Measurements from ENCODE around the gene TGM5. TPM values are rescaled to one million over a fixed set of nuclear protein-coding genes. Genes with fewer than 3 reads are reported as not detected.
A peak's percentile ranks its signal among the peaks of the same experiment; 100 is the strongest.

TGM5 gene
- total and polyA plus RNA-seq, 2 experiments from 2014 or later = not detected

DNA sequence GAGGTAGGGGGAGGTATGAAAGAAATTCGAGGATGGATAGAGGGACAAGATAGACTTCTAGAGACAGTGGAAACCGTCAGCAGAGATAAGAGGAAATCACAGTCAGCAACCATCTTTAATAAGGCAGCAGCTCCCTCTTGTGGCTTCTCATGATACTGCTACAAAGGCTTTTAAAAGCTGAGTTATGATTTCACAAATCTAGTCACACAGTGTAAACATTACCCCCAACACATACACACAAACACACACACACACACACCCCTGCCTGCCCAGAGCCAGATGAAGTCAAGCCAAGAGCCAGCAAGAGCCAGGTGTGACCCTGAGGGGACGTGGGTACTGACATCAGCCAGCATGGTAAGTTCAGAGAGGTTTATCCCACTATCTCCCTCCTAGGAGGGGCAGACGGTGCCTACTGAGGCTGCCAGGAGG, 18.9 kb upstream of the TGM5 start:
- H3K4me3 ChIP-seq = no peak overlapping the region
- in situ Hi-C loops (cut with MboI) = no loop called here
- H3K9ac ChIP-seq = no peak overlapping the region
- no peaks in the 10 kb centered on the region for H3K9me2 ChIP-seq (ENCODE audit: insufficient read depth)
- peak; percentile 74 for DNase-seq
- TF ChIP-seq EZH2phosphoT487 (IDR thresholded peaks at IDR 0.05; ENCODE audit: insufficient read depth, low read depth) (no peak), EZH2 (IDR thresholded peaks at IDR 0.05; ENCODE audit: insufficient read depth, poor library complexity, severe bottlenecking) (no peak)
- WGBS, 2 experiments (ENCODE audit: low coverage in 1 of 2, low lambda C conversion rate in 2 of 2, missing lambda C conversion rate in 2 of 2) = 1 to 2% methylated on average over 4 of the region's 4 CpGs
- no peaks in the 10 kb centered on the region for H4K20me1 ChIP-seq (ENCODE audit: insufficient read depth)
- no peaks in the 10 kb centered on the region for H3K4me1 ChIP-seq (ENCODE audit: insufficient read depth)
- peaks cover 42% of the 10 kb centered on the region for H3K27me3 ChIP-seq (replicated peaks; ENCODE audit: insufficient read depth)
- no peak overlapping the region for H2AFZ ChIP-seq
- H3K36me3 ChIP-seq (ENCODE audit: low read depth) = no peaks in the 10 kb centered on the region
- no peak overlapping the region for H3K4me2 ChIP-seq (ENCODE audit: unreplicated experiment)
- H3K27ac ChIP-seq = no peak overlapping the region
- no peaks in the 10 kb centered on the region for H3K79me2 ChIP-seq (ENCODE audit: insufficient read depth)
- H3F3A ChIP-seq (ENCODE audit: insufficient read depth) = no peaks in the 10 kb centered on the region
- H3K9me3 ChIP-seq (ENCODE audit: low read depth) = no peaks in the 10 kb centered on the region

DNA sequence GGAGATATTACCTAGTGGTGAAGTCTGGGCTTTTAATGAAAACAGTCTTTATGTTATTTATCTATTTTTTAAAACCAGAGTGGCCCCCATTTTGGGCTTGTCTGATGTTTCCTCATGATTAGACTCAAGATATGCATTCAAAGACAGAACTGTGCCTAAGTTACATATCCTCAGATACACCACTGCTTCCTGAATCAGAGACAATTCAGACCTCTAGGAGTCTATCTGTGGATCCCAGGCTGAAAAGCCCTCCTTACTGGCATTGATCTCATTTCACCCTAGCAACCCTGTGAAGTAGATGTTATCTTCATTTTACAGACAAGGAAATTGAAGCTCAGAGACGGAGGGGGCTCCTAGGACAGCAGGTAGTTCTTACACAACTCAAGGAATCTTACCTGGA, 16.8 kb upstream of the TGM5 start:
- Histone ChIP-seq H4K20me1 (ENCODE audit: insufficient read depth) (no peaks in the 10 kb centered on the region), H3K27me3 (replicated peaks; ENCODE audit: insufficient read depth) (peaks cover 52% of the 10 kb centered on the region), H3K9me2 (ENCODE audit: insufficient read depth) (no peaks in the 10 kb centered on the region), H3K9ac (no peak overlapping the region), H3K4me2 (ENCODE audit: unreplicated experiment) (no peak overlapping the region), H3K4me3 (no peak overlapping the region), H3K36me3 (ENCODE audit: low read depth) (no peaks in the 10 kb centered on the region), H3K4me1 (ENCODE audit: insufficient read depth) (no peaks in the 10 kb centered on the region), H3K27ac (no peak overlapping the region), H3K79me2 (ENCODE audit: insufficient read depth) (no peaks in the 10 kb centered on the region), H3K9me3 (ENCODE audit: low read depth) (no peaks in the 10 kb centered on the region), H2AFZ (no peak overlapping the region), H3F3A (ENCODE audit: insufficient read depth) (no peaks in the 10 kb centered on the region)
- no peak for DNase-seq
- TF ChIP-seq EZH2phosphoT487 (IDR thresholded peaks at IDR 0.05; ENCODE audit: insufficient read depth, low read depth) = no peak
- TF ChIP-seq EZH2 (IDR thresholded peaks at IDR 0.05; ENCODE audit: insufficient read depth, poor library complexity, severe bottlenecking) = no peak
- in situ Hi-C loops (cut with MboI) = no loop called here
- WGBS, 2 experiments (ENCODE audit: low coverage in 1 of 2, low lambda C conversion rate in 2 of 2, missing lambda C conversion rate in 2 of 2) = 60 to 65% methylated on average over 1 of the region's 1 CpG

DNA sequence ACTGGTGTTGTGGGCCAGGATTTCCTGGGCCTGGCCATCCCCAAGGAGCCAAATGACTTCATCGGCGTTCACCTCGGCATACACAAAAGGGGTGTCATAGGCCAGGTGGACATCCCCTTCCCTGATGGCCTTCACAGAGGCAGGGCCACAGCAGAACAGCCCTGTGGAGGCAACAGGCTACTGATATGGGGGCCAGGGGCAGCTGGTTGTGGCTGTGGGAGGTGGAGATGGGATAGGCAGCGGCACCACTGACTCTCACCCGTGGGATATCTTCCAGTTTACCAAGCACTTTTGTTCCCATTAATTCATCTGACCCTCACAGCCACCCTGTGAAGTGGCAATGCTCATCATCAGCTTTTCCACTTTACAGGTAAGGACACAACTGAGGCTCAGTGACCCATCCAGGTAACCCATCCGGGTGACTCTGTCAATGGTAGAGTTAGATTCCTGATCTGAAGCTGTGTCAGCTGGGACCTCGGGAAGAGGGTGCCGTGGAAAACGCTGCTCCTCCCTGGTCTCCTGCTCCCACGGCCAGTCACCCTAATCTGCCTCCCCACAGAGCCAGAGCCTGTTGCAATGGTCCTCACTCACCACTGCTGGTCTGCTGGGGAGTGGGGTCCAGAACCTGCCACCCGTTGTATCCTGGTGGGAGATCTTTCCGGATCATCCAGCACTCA, 15.3 kb upstream of the TGM5 start:
- Histone ChIP-seq H3K27me3 (replicated peaks; ENCODE audit: insufficient read depth) (peaks cover 53% of the 10 kb centered on the region), H3K4me2 (ENCODE audit: unreplicated experiment) (no peak overlapping the region), H3K36me3 (ENCODE audit: low read depth) (no peaks in the 10 kb centered on the region), H3F3A (ENCODE audit: insufficient read depth) (no peaks in the 10 kb centered on the region), H3K4me1 (ENCODE audit: insufficient read depth) (no peaks in the 10 kb centered on the region), H2AFZ (no peak overlapping the region), H4K20me1 (ENCODE audit: insufficient read depth) (no peaks in the 10 kb centered on the region), H3K79me2 (ENCODE audit: insufficient read depth) (no peaks in the 10 kb centered on the region), H3K9me3 (ENCODE audit: low read depth) (no peaks in the 10 kb centered on the region), H3K9me2 (ENCODE audit: insufficient read depth) (no peaks in the 10 kb centered on the region), H3K4me3 (no peak overlapping the region), H3K9ac (no peak overlapping the region), H3K27ac (no peak overlapping the region)
- 72 to 77% methylated on average over 12 of the region's 12 CpGs for WGBS, 2 experiments (ENCODE audit: low coverage in 1 of 2, low lambda C conversion rate in 2 of 2, missing lambda C conversion rate in 2 of 2)
- DNase-seq = no peak
- TF ChIP-seq EZH2 (IDR thresholded peaks at IDR 0.05; ENCODE audit: insufficient read depth, poor library complexity, severe bottlenecking) = no peak
- no peak for TF ChIP-seq EZH2phosphoT487 (IDR thresholded peaks at IDR 0.05; ENCODE audit: insufficient read depth, low read depth)
- in situ Hi-C loops (cut with MboI) = no loop called here

DNA sequence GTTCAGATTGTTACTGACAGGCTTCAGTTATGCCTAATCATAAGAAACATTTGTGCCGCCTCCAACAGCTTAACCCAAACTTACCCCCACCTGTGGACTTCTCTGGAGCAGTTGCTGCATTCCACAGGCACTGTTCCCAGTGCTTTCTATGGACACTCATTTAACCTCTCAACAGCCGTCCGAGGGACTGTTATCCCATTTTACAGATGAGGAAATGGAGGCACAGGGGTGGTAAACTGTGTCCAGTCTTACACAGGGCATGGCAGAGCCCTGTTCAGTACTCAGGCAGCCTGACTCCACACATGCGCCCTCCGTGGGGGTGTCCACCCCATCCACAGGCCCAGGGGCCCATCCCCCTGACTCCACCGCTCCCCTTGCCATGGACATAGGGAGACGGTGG, 14.3 kb upstream of the TGM5 start:
- Histone ChIP-seq H3K4me2 (ENCODE audit: unreplicated experiment) (no peak overlapping the region), H3K27ac (no peak overlapping the region), H4K20me1 (ENCODE audit: insufficient read depth) (no peaks in the 10 kb centered on the region), H3K4me3 (no peak overlapping the region), H3K9me3 (ENCODE audit: low read depth) (no peaks in the 10 kb centered on the region), H3F3A (ENCODE audit: insufficient read depth) (no peaks in the 10 kb centered on the region), H3K36me3 (ENCODE audit: low read depth) (no peaks in the 10 kb centered on the region), H2AFZ (no peak overlapping the region), H3K4me1 (ENCODE audit: insufficient read depth) (no peaks in the 10 kb centered on the region), H3K27me3 (replicated peaks; ENCODE audit: insufficient read depth) (peaks cover 58% of the 10 kb centered on the region), H3K79me2 (ENCODE audit: insufficient read depth) (no peaks in the 10 kb centered on the region), H3K9ac (no peak overlapping the region), H3K9me2 (ENCODE audit: insufficient read depth) (no peaks in the 10 kb centered on the region)
- 62 to 67% methylated on average over 7 of the region's 7 CpGs for WGBS, 2 experiments (ENCODE audit: low coverage in 1 of 2, low lambda C conversion rate in 2 of 2, missing lambda C conversion rate in 2 of 2)
- no peak for TF ChIP-seq EZH2phosphoT487 (IDR thresholded peaks at IDR 0.05; ENCODE audit: insufficient read depth, low read depth)
- TF ChIP-seq EZH2 (IDR thresholded peaks at IDR 0.05; ENCODE audit: insufficient read depth, poor library complexity, severe bottlenecking) = no peak
- in situ Hi-C loops (cut with MboI) = no loop called here
- DNase-seq = no peak
